Measurements from ENCODE around the gene KAT6B.

The KAT6B gene

DNA sequence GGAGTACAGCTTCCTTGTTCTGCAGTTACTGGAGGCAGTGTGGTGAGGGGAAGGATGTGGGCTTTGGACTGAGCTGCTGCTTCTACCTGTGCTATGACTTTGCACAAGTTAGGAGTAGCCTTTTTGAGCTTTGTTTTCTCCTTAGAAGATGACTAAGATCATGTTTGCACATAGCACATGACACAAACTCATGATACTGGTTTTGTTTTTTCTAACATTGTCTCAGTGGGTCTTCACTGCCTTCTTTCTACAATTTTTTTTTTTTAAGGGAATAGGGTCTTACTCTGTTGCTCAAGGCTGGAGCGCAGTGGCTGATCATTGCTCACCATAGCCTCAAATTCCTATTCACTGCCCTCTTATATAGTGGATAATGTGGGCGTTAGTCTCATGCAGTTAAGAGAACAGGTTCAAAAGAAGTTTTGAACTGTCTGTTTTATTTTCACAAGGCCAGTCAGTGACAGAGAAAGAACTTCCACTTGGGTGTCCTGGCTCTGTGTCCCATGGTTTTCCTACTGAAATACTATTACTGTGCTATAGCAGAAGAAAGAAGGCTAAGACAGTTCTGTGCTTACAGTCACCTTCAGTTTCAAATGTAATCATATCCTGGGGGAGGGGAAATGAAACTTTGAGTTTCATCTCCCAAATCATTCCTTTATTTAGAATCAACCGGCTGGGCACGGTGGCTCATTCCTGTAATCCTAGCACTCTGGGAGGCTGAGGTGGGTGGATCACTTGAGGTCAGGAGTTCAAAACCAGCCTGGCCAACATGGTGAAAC is 72.0 kb downstream of the KAT6B start:
- Histone ChIP-seq H3K79me2 (ENCODE audit: insufficient read depth, low read depth) (no peaks in the 10 kb centered on the region; the same call in 1 of the 2 replicates), H4K20me1 (ENCODE audit: insufficient read depth) (no peaks in the 10 kb centered on the region), H2AFZ (ENCODE audit: low read depth) (no peak overlapping the region), H3K36me3 (ENCODE audit: insufficient read depth) (no peaks in the 10 kb centered on the region), H3K9ac (no peak overlapping the region), H3K27ac (no peak overlapping the region), H3K27me3 (ENCODE audit: insufficient read depth, low read depth) (no peaks in the 10 kb centered on the region), H3K4me1 (ENCODE audit: low read depth, poor library complexity, severe bottlenecking) (peaks cover 33% of the 10 kb centered on the region), H3K4me2 (peak overlapping the region; percentile 23; the same call in 1 of the 2 replicates), H3K4me3 (IDR thresholded peaks at IDR 0.05; ENCODE audit: insufficient read depth, low read depth, low read length) (no peak overlapping the region)
- TF ChIP-seq CTCF (conservative IDR thresholded peaks at IDR 0.05; ENCODE audit: low read depth, low read length): no peak

GRCh38 chr10:74900297-74900696 is 73.9 kb downstream of the KAT6B start:
- Histone ChIP-seq H3K79me2 (ENCODE audit: insufficient read depth, low read depth) (no peaks in the 10 kb centered on the region; the same call in 1 of the 2 replicates), H3K4me1 (ENCODE audit: low read depth, poor library complexity, severe bottlenecking) (peaks cover 41% of the 10 kb centered on the region), H3K27me3 (ENCODE audit: insufficient read depth, low read depth) (no peaks in the 10 kb centered on the region), H3K4me2 (no peak overlapping the region), H4K20me1 (ENCODE audit: insufficient read depth) (no peaks in the 10 kb centered on the region), H3K9ac (no peak overlapping the region), H3K27ac (no peak overlapping the region), H3K4me3 (IDR thresholded peaks at IDR 0.05; ENCODE audit: insufficient read depth, low read depth, low read length) (no peak overlapping the region), H2AFZ (ENCODE audit: low read depth) (no peak overlapping the region), H3K36me3 (ENCODE audit: insufficient read depth) (no peaks in the 10 kb centered on the region)
- TF ChIP-seq CTCF (conservative IDR thresholded peaks at IDR 0.05; ENCODE audit: low read depth, low read length): no peak

DNA sequence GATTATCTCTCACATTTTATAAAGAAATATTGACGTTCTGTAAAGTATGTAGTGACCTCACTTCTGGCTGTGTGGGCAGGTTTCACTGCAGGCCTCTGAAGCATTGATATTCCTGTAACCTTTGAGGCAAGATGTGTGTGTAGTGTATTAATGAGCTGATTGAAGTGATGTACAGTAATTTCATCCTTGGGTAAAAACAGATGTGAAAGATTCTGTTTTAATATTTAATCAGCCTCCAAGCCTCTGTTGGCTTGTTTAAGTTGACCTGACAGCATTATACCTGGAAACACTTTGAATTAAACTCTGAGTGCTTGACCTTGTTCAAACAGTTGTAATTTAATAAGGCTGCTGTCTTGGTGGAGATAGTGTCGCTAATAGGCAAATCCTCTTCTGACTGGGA is 74.9 kb downstream of the KAT6B start:
- Histone ChIP-seq H3K36me3 (ENCODE audit: insufficient read depth) (no peaks in the 10 kb centered on the region), H3K79me2 (ENCODE audit: insufficient read depth, low read depth) (no peaks in the 10 kb centered on the region; the same call in 1 of the 2 replicates), H4K20me1 (ENCODE audit: insufficient read depth) (no peaks in the 10 kb centered on the region), H3K27ac (no peak overlapping the region), H3K4me3 (IDR thresholded peaks at IDR 0.05; ENCODE audit: insufficient read depth, low read depth, low read length) (no peak overlapping the region), H3K4me1 (ENCODE audit: low read depth, poor library complexity, severe bottlenecking) (peaks cover 41% of the 10 kb centered on the region), H3K4me2 (no peak overlapping the region), H3K9ac (no peak overlapping the region), H3K27me3 (ENCODE audit: insufficient read depth, low read depth) (no peaks in the 10 kb centered on the region), H2AFZ (ENCODE audit: low read depth) (no peak overlapping the region)
- no peak for TF ChIP-seq CTCF (conservative IDR thresholded peaks at IDR 0.05; ENCODE audit: low read depth, low read length)

- H3K79me2 ChIP-seq (ENCODE audit: insufficient read depth, low read depth): no peaks in the 10 kb centered on the region; the same call in 1 of the 2 replicates
- no peak overlapping the region for H3K27ac ChIP-seq
These were observed 75.6 kb downstream of the KAT6B start for GRCh38 chr10:74901867-74902450.

More at GRCh38 chr10:74901867-74902450, 75.6 kb downstream of the KAT6B start:
- no peak overlapping the region for H3K4me2 ChIP-seq
- no peaks in the 10 kb centered on the region for H3K27me3 ChIP-seq (ENCODE audit: insufficient read depth, low read depth)
- no peaks in the 10 kb centered on the region for H4K20me1 ChIP-seq (ENCODE audit: insufficient read depth)
- H3K4me1 ChIP-seq (ENCODE audit: low read depth, poor library complexity, severe bottlenecking): peaks cover 41% of the 10 kb centered on the region
- H3K9ac ChIP-seq: no peak overlapping the region
- no peak overlapping the region for H2AFZ ChIP-seq (ENCODE audit: low read depth)
- H3K4me3 ChIP-seq (IDR thresholded peaks at IDR 0.05; ENCODE audit: insufficient read depth, low read depth, low read length): no peak overlapping the region
- no peak for TF ChIP-seq CTCF (conservative IDR thresholded peaks at IDR 0.05; ENCODE audit: low read depth, low read length)
- H3K36me3 ChIP-seq (ENCODE audit: insufficient read depth): no peaks in the 10 kb centered on the region

Data from KMS-11 (cell line).